GM12878 (cell line): Measurements from ENCODE around the gene KRT14.

ENCODE experiments used
- CBX5 ChIP-seq: sonication (generic); IDR thresholded peaks from 2 replicates; pipeline ENCODE4 v1.6.1; 2016; ENCODE audit warnings: low read depth, moderate library complexity, mild to moderate bottlenecking, inconsistent platforms
- CEBPZ ChIP-seq: fragments of 150-350 bp; IDR thresholded peaks from 2 replicates; pipeline ENCODE4 v1.6.1; 2016; ENCODE audit warnings: low read depth, low read length
- CTCF ChIP-seq, 3 experiments: IDR thresholded peaks in 2 of 3; conservative IDR thresholded peaks in 1 of 3; 2 replicates each; pipeline ENCODE4 v1.5.1; 2011; ENCODE audit warnings: low read depth in 3 of 3, low read length in 3 of 3, mild to moderate bottlenecking in 3 of 3, control low read depth in 2 of 3, moderate library complexity in 2 of 3, inconsistent platforms in 1 of 3, mixed read lengths in 1 of 3; ENCODE audit not compliant: control insufficient read depth in 2 of 3, insufficient read depth in 1 of 3; ENCODE audit errors: extremely low read depth in 1 of 3
- ELK1 ChIP-seq: IDR thresholded peaks from 2 replicates; pipeline ENCODE4 v1.6.1; 2012; ENCODE audit warnings: low read depth, low read length, improper control_type of control experiment
- IKZF1 ChIP-seq: fragments of 450-650 bp; conservative IDR thresholded peaks from 2 replicates; pipeline ENCODE4 v1.6.1; 2017; ENCODE audit warnings: antibody characterized with exemption, mild to moderate bottlenecking
- JUND ChIP-seq: IDR thresholded peaks from 2 replicates; pipeline ENCODE4 v1.6.1; 2012; ENCODE audit warnings: low read depth, mild to moderate bottlenecking, low read length, improper control_type of control experiment, moderate library complexity
- POLR2A ChIP-seq: IDR thresholded peaks from 2 replicates; pipeline ENCODE4 v1.6.1; 2011; ENCODE audit warnings: low read depth, mild to moderate bottlenecking, low read length
- POLR2AphosphoS5 ChIP-seq: IDR thresholded peaks from 2 replicates; pipeline ENCODE4 v1.6.1; 2011; ENCODE audit warnings: mild to moderate bottlenecking, low read length, inconsistent platforms
- RAD21 ChIP-seq: IDR thresholded peaks from 2 replicates; pipeline ENCODE4 v1.6.1; 2011; ENCODE audit warnings: mild to moderate bottlenecking, low read depth, low read length, moderate library complexity; ENCODE audit not compliant: insufficient read depth

- TF ChIP-seq CTCF (IDR thresholded peaks at IDR 0.05 in 2 of 3, conservative IDR thresholded peaks at IDR 0.05 in 1 of 3; ENCODE audit: control insufficient read depth in 2 of 3, extremely low read depth in 1 of 3, insufficient read depth in 1 of 3, low read depth in 3 of 3, low read length in 3 of 3) (no peak), POLR2A (no peak), RAD21 (no peak), JUND (no peak), ELK1 (no peak), POLR2AphosphoS5 (no peak), CEBPZ (no peak), CBX5 (no peak), IKZF1 (no peak)
These were observed 48.1 kb downstream of the KRT14 start for GRCh38 chr17:41538565-41538991.
